ENCODE measurements around the gene SCAF1. TPM values are rescaled to one million over a fixed set of nuclear protein-coding genes. Genes with fewer than 3 reads are reported as not detected.

The SCAF1 gene
- total and polyA plus RNA-seq, 2 of the 13 experiments (the other 11 are each of a cell fraction or from before 2014, with no cell fraction given), result 3.3 to 6.1 TPM

DNA sequence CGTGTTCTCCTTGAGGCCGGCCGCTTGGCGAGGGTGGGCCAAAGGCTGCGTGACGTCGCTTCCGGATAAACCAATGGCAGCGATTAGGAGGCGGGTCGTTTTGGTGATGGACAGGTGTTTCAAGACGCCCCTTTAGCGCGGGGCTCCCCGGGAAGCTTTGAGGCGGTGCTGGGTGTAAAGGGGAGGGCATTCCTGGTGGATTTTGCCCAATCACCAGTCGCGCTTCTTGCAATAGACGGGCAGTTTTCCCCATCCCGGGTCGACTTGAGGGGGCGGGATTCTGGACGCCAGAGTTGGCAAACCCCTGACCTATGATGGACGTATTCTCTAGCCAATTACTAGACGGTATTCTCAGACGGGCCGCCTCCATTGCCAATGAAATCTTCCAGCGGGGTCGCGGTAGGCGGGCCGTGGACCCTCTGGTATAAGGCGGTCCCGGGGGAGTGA lies 34.8 kb downstream of the SCAF1 start (continued):
- TF ChIP-seq STAT5B (CRISPR knock-in tag; IDR thresholded peaks at IDR 0.05) (no peak), CBFB (CRISPR knock-in tag; IDR thresholded peaks at IDR 0.05) (no peak), SIN3B (IDR thresholded peaks at IDR 0.05; ENCODE audit: low read length) (no peak), PRMT3 (CRISPR knock-in tag; IDR thresholded peaks at IDR 0.05; ENCODE audit: borderline replicate concordance, low read depth) (no peak), SMARCC2 (IDR thresholded peaks at IDR 0.05) (no peak), ZNF256 (CRISPR knock-in tag; conservative IDR thresholded peaks at IDR 0.05) (no peak), EP300 (IDR thresholded peaks at IDR 0.05; ENCODE audit: low read depth in 2 of 2, low read length in 2 of 2) (no peak), EP300 (CRISPR knock-in tag; IDR thresholded peaks at IDR 0.05; ENCODE audit: borderline replicate concordance) (no peak), NFYB (CRISPR knock-in tag; IDR thresholded peaks at IDR 0.05) (peak; percentile 91), PCBP1 (IDR thresholded peaks at IDR 0.05; ENCODE audit: borderline replicate concordance, low read depth, low read length) (peak; percentile 29; the same call in 1 of the 2 replicates), BCL3 (CRISPR knock-in tag; IDR thresholded peaks at IDR 0.05) (no peak), NFKB2 (CRISPR knock-in tag; IDR thresholded peaks at IDR 0.05; ENCODE audit: borderline replicate concordance) (no peak), TFDP2 (CRISPR knock-in tag; IDR thresholded peaks at IDR 0.05) (no peak), ZNF558 (CRISPR knock-in tag; IDR thresholded peaks at IDR 0.05; ENCODE audit: borderline replicate concordance) (no peak), MAF1 (CRISPR knock-in tag; IDR thresholded peaks at IDR 0.05; ENCODE audit: borderline replicate concordance) (no peak), KAT7 (CRISPR knock-in tag; IDR thresholded peaks at IDR 0.05; ENCODE audit: borderline replicate concordance) (no peak), SNAPC4 (CRISPR knock-in tag; IDR thresholded peaks at IDR 0.05) (no peak), HNRNPK (IDR thresholded peaks at IDR 0.05; ENCODE audit: low read depth, low read length, poor library complexity, severe bottlenecking) (no peak), ASH2L (IDR thresholded peaks at IDR 0.05; ENCODE audit: insufficient read length, low read depth, low read length) (no peak), HOXA7 (CRISPR knock-in tag; IDR thresholded peaks at IDR 0.05) (no peak), PPARG (CRISPR knock-in tag; conservative IDR thresholded peaks at IDR 0.05) (no peak; the same call in 1 of the 2 replicates), FOXP1 (IDR thresholded peaks at IDR 0.05) (no peak), FOXP1 (CRISPR knock-in tag; IDR thresholded peaks at IDR 0.05) (no peak), MTA3 (CRISPR knock-in tag; IDR thresholded peaks at IDR 0.05) (no peak), XRCC5 (optimal IDR thresholded peaks at IDR 0.05; ENCODE audit: low read length) (peak; percentile 18), ZNF678 (CRISPR knock-in tag; IDR thresholded peaks at IDR 0.05) (no peak), FOXA3 (CRISPR knock-in tag; IDR thresholded peaks at IDR 0.05) (0 out of 2 replicates have a peak, but pooled peaks have one; percentile 6)

All from HepG2 (cell line).